OCI-LY7 (cell line): ENCODE results near the gene PARD3B. TPM values are rescaled to one million over a fixed set of nuclear protein-coding genes. Genes with fewer than 3 reads are reported as not detected.

ENCODE experiments used
- BruUV-seq: library from RNA; stranded (reverse); fragments of 400-500 nt; replicated peaks from 2 replicates; lab custom pipeline; 2021; lab: Mats Ljungman, UMichigan
- CTCF ChIA-PET: fragments of 300-600 bp; sonication (Branson Sonifier 250); formaldehyde crosslinking; loops from one replicate; lab custom pipeline; 2022; ENCODE audit warnings: antibody characterized with exemption; ENCODE audit not compliant: unreplicated experiment; lab: Charles Lee
- POLR2A ChIA-PET: fragments of 300-600 bp; sonication (Branson Sonifier 250); formaldehyde crosslinking; loops from one replicate; lab custom pipeline; 2022; ENCODE audit warnings: antibody characterized with exemption; lab: Charles Lee
- DNase-seq: peaks from one replicate; pipeline ENCODE4 v3.0.0-alpha.2; 2015; ENCODE audit warnings: low spot score
- H2AFZ ChIP-seq: fragments of 200-600 bp; sonication (generic), shearing (Covaris generic); 2 replicates; pipeline ENCODE4 v1.6.1; 2014; ENCODE audit warnings: mild to moderate bottlenecking, antibody characterized with exemption, low read length, moderate library complexity
- H3K27ac ChIP-seq: fragments of 200-600 bp; sonication (generic); 2 replicates; pipeline ENCODE4 v1.5.1; 2014; ENCODE audit warnings: mixed run types, low read depth, mild to moderate bottlenecking, moderate library complexity, low read length, inconsistent platforms; ENCODE audit not compliant: poor library complexity, severe bottlenecking
- H3K36me3 ChIP-seq: fragments of 200-600 bp; sonication (generic); 2 replicates; pipeline ENCODE4 v1.6.1; 2014; ENCODE audit warnings: mild to moderate bottlenecking, antibody characterized with exemption, low read length, moderate library complexity, mixed read lengths; ENCODE audit not compliant: insufficient read depth
- H3K4me1 ChIP-seq: fragments of 200-600 bp; sonication (generic); 2 replicates; pipeline ENCODE4 v1.5.1; 2014; ENCODE audit warnings: mild to moderate bottlenecking, low read length; ENCODE audit not compliant: insufficient read depth, poor library complexity, severe bottlenecking
- H3K4me2 ChIP-seq: fragments of 200-600 bp; sonication (generic); 2 replicates; pipeline ENCODE4 v1.6.1; 2014; ENCODE audit warnings: mild to moderate bottlenecking, low read length
- H3K4me3 ChIP-seq: fragments of 200-600 bp; sonication (generic); 2 replicates; pipeline ENCODE4 v1.5.1; 2014; ENCODE audit warnings: mild to moderate bottlenecking, low read depth, low read length; ENCODE audit not compliant: poor library complexity, severe bottlenecking
- H3K79me2 ChIP-seq: fragments of 200-600 bp; sonication (generic); 2 replicates; pipeline ENCODE4 v1.6.1; 2016; ENCODE audit warnings: low read depth, mild to moderate bottlenecking, low read length, moderate library complexity, mixed read lengths; ENCODE audit not compliant: insufficient read depth
- H3K9me2 ChIP-seq: fragments of 200-600 bp; sonication (generic); 2 replicates; pipeline ENCODE4 v1.6.1; 2016; ENCODE audit warnings: mild to moderate bottlenecking, low read length, mixed read lengths; ENCODE audit not compliant: insufficient read depth
- H3K9me3 ChIP-seq: fragments of 200-600 bp; sonication (generic); 2 replicates; pipeline ENCODE4 v1.6.1; 2014; ENCODE audit warnings: mild to moderate bottlenecking, mixed run types, low read length, mixed read lengths
- H4K20me1 ChIP-seq: fragments of 200-600 bp; sonication (generic); 2 replicates; pipeline ENCODE4 v1.6.1; 2014; ENCODE audit warnings: mild to moderate bottlenecking, antibody characterized with exemption, low read length, moderate library complexity, mixed read lengths; ENCODE audit not compliant: insufficient read depth
- CTCF ChIP-seq: fragments of 200-600 bp; sonication (generic); conservative IDR thresholded peaks from 2 replicates; pipeline ENCODE4 v1.5.1; 2014; ENCODE audit warnings: mild to moderate bottlenecking, antibody characterized with exemption, low read length, moderate library complexity, mixed read lengths
- EZH2phosphoT487 ChIP-seq: fragments of 200-600 bp; sonication (generic); IDR thresholded peaks from 2 replicates; pipeline ENCODE4 v1.6.1; 2018; ENCODE audit warnings: low read depth, borderline replicate concordance, mild to moderate bottlenecking, mixed run types, antibody characterized with exemption, low read length, moderate library complexity, mixed read lengths
- intact Hi-C: fragments of 100-400 bp; cut with micrococcal nuclease; formaldehyde crosslinking; loops from one replicate; pipeline ENCODE4 v1.10.0; 2022; ENCODE audit not compliant: unreplicated experiment
- total RNA-seq, 2 experiments: library from RNA; depleted of rRNA in 1 of 2; stranded (reverse); fragments of >200 nt in 1 of 2; shearing (Covaris generic) in 1 of 2; gene quantifications; 2 replicates each; pipeline ENCODE4 v1.2.3, GENCODE V29; 2014 to 2022

The PARD3B gene
- total RNA-seq, 2 experiments from 2014 or later, result not detected

GRCh38 chr2:205386109-205386508 is 840.8 kb downstream of the PARD3B start:
- intact Hi-C loops, result no loop called here
- no peak for DNase-seq
- no peak overlapping the region for H2AFZ ChIP-seq
- ChIA-PET POLR2A (interaction anchor here (0.7 to 1.3 kb wide), 3 partner anchors 9 to 524 kb away, joined by 3 to 4 read pairs (median 3); no protein-coding TSS in a partner anchor), CTCF (no interaction called here)
- no peaks in the 10 kb centered on the region for H3K4me1 ChIP-seq
- no peaks in the 10 kb centered on the region for H3K9me3 ChIP-seq
- TF ChIP-seq EZH2phosphoT487, result no peak
- no peak for TF ChIP-seq CTCF
- no peak overlapping the region for H3K27ac ChIP-seq
- H4K20me1 ChIP-seq, result no peaks in the 10 kb centered on the region
- H3K4me2 ChIP-seq, result no peak overlapping the region
- H3K36me3 ChIP-seq, result no peaks in the 10 kb centered on the region
- no peaks in the 10 kb centered on the region for H3K9me2 ChIP-seq
- BruUV-seq, result no TSS peak
- no peak overlapping the region for H3K4me3 ChIP-seq
- no peaks in the 10 kb centered on the region for H3K79me2 ChIP-seq

- no TSS peak for BruUV-seq
- Histone ChIP-seq H3K9me2 (no peaks in the 10 kb centered on the region), H2AFZ (no peak overlapping the region), H3K27ac (no peak overlapping the region), H4K20me1 (no peaks in the 10 kb centered on the region), H3K4me3 (no peak overlapping the region), H3K4me1 (no peaks in the 10 kb centered on the region), H3K79me2 (no peaks in the 10 kb centered on the region), H3K36me3 (no peaks in the 10 kb centered on the region), H3K4me2 (no peak overlapping the region), H3K9me3 (no peaks in the 10 kb centered on the region)
- ChIA-PET POLR2A (no interaction called here), CTCF (no interaction called here)
- no peak for DNase-seq
- intact Hi-C loops, result no loop called here
- no peak for TF ChIP-seq CTCF
- TF ChIP-seq EZH2phosphoT487, result no peak
Observed at GRCh38 chr2:205387350-205388055, 842.2 kb downstream of the PARD3B start.

GRCh38 chr2:205390866-205391265 is 845.6 kb downstream of the PARD3B start:
- POLR2A ChIA-PET, result no interaction called here
- BruUV-seq, result no TSS peak

More at GRCh38 chr2:205390866-205391265, 845.6 kb downstream of the PARD3B start:
- no peaks in the 10 kb centered on the region for H4K20me1 ChIP-seq
- no peak overlapping the region for H3K27ac ChIP-seq
- H3K36me3 ChIP-seq, result no peaks in the 10 kb centered on the region
- H3K79me2 ChIP-seq, result no peaks in the 10 kb centered on the region
- intact Hi-C loops, result no loop called here
- TF ChIP-seq CTCF (no peak), EZH2phosphoT487 (no peak)
- CTCF ChIA-PET, result no interaction called here
- no peak for DNase-seq
- no peak overlapping the region for H2AFZ ChIP-seq
- no peak overlapping the region for H3K4me3 ChIP-seq
- H3K4me2 ChIP-seq, result no peak overlapping the region
- H3K9me2 ChIP-seq, result no peaks in the 10 kb centered on the region
- no peaks in the 10 kb centered on the region for H3K4me1 ChIP-seq
- H3K9me3 ChIP-seq, result no peaks in the 10 kb centered on the region
